Measurements from ENCODE around the gene RPH3AL. TPM values are rescaled to one million over a fixed set of nuclear protein-coding genes. Genes with fewer than 3 reads are reported as not detected.

The RPH3AL gene
- total and polyA plus RNA-seq, 2 of the 8 experiments (the other 6 are each of a cell fraction or from before 2014, with no cell fraction given) = 5.6 to 5.8 TPM

DNA sequence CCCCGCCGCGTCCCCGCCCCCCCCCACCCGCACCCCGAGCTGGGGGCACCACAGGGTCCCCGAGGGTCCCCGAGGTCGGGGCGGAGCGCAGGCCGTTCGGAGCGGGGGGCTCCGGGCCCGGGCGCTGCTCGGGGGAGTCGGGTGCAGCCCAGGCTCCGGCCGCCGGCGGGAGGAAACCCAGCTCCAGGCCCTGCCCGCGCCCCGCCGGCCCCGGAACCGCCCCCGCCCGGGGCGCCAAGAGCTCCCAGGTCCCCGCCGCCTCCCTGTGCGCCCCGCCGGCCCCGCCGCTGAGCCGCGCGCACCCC, 33.2 kb upstream of the RPH3AL start:
- no peak overlapping the region for H2BK12ac ChIP-seq (ENCODE audit: low read depth, low read length)
- no peak overlapping the region for H2BK20ac ChIP-seq (ENCODE audit: low read length)
- H4K5ac ChIP-seq (ENCODE audit: insufficient read length, low read depth, low read length) = no peak overlapping the region
- FAIRE-seq (no peak), DNase-seq (ENCODE audit: low read depth in 1 of 2, low spot score in 2 of 2) (no peak)
- peaks cover 7% of the 10 kb centered on the region; the same call in 1 of the 2 replicates for H3K23me2 ChIP-seq (ENCODE audit: low read depth, low read length)
- H2BK5ac ChIP-seq (ENCODE audit: low read depth, low read length) = no peak overlapping the region
- H3K79me2 ChIP-seq (ENCODE audit: control insufficient read depth in 1 of 2, insufficient read depth in 2 of 2, low read length in 2 of 2) = no peaks in the 10 kb centered on the region
- H4K20me1 ChIP-seq (replicated peaks in 1 of 2; ENCODE audit: control insufficient read depth in 1 of 2, insufficient read depth in 2 of 2, low read length in 2 of 2) = no peaks in the 10 kb centered on the region
- no peaks in the 10 kb centered on the region for H3K79me1 ChIP-seq (ENCODE audit: low read depth, low read length)
- H3K14ac ChIP-seq (ENCODE audit: insufficient read length) = no peak overlapping the region
- H4K91ac ChIP-seq (replicated peaks; ENCODE audit: insufficient read length, low read length) = no peak overlapping the region
- no peak overlapping the region for H3K23ac ChIP-seq (ENCODE audit: insufficient read length)
- H2AFZ ChIP-seq (ENCODE audit: low read length) = no peak overlapping the region
- TF ChIP-seq ASH2L (IDR thresholded peaks at IDR 0.05; ENCODE audit: low read length) (no peak), SUZ12 (IDR thresholded peaks at IDR 0.05; ENCODE audit: low read length) (no peak), EP300 (IDR thresholded peaks at IDR 0.05; ENCODE audit: borderline replicate concordance in 1 of 2, low read depth in 2 of 2, low read length in 2 of 2) (no peak), NANOG (IDR thresholded peaks at IDR 0.05; ENCODE audit: insufficient read depth, low read depth, low read length, poor library complexity, severe bottlenecking) (no peak)
- TF ChIP-seq, protein P1, sequence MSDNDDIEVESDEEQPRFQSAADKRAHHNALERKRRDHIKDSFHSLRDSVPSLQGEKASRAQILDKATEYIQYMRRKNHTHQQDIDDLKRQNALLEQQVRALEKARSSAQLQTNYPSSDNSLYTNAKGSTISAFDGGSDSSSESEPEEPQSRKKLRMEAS (IDR thresholded peaks at IDR 0.05) = no peak
- no peak overlapping the region for H3K56ac ChIP-seq (replicated peaks; ENCODE audit: insufficient read length, low read depth, low read length)
- no peak overlapping the region for H4K8ac ChIP-seq (ENCODE audit: extremely low read depth, insufficient read depth, low read length)
- H3K9ac ChIP-seq (replicated peaks in 1 of 4; ENCODE audit: extremely low read depth in 1 of 4, low read depth in 3 of 4, low read length in 3 of 4) = no peak overlapping the region
- H3K27ac ChIP-seq (ENCODE audit: low read depth, low read length) = no peak overlapping the region
- H2BK120ac ChIP-seq (replicated peaks; ENCODE audit: low read depth, low read length) = no peak overlapping the region
- peaks cover 5 to 26% (median 18%) of the 10 kb centered on the region in 4 experiments; a peak in 6 of 7 replicates for H3K4me1 ChIP-seq (replicated peaks in 1 of 4; ENCODE audit: control insufficient read depth in 3 of 4, insufficient read depth in 4 of 4, low read length in 3 of 4)
- no peak overlapping the region for H2AK5ac ChIP-seq (ENCODE audit: low read depth, low read length)
- no peaks in the 10 kb centered on the region for H3K36me3 ChIP-seq (ENCODE audit: control insufficient read depth in 2 of 4, insufficient read depth in 4 of 4, low read length in 3 of 4)
- peaks cover 0 to 5% of the 10 kb centered on the region in 2 experiments; a peak in 1 of 4 replicates for H3K9me3 ChIP-seq (ENCODE audit: insufficient read depth in 2 of 2, low read depth in 1 of 2, low read length in 1 of 2)
- H3K27me3 ChIP-seq (replicated peaks in 1 of 4; ENCODE audit: control insufficient read depth in 3 of 4, extremely low read depth in 1 of 4, insufficient read depth in 3 of 4, low read length in 3 of 4) = peaks cover 9 to 24% (median 22%) of the 10 kb centered on the region in 4 experiments
- POLR2A ChIA-PET (ENCODE audit: partially characterized antibody) = no interaction called here
- no peak overlapping the region for H3K18ac ChIP-seq (ENCODE audit: extremely low read depth, low read length)
- no CpG with 5 or more reads among the region's 42 CpGs for WGBS, 2 experiments (ENCODE audit: extremely low coverage in 1 of 2, insufficient coverage in 1 of 2, insufficient read length in 1 of 2, insufficient replicate concordance in 2 of 2, low coverage in 1 of 2, low lambda C conversion rate in 2 of 2, missing lambda C conversion rate in 1 of 2)
- CTCF ChIA-PET (ENCODE audit: partially characterized antibody) = interaction anchor here (0.7 to 2.2 kb wide), 8 partner anchors 10 to 315 kb away, joined by 3 to 8 read pairs (median 5); no protein-coding TSS in a partner anchor
- H3K4me3 ChIP-seq (ENCODE audit: extremely low read depth in 1 of 4, insufficient read depth in 2 of 4, low read depth in 3 of 4, low read length in 4 of 4) = peak overlapping the region in 2 of 4 experiments; percentile 23 to 58; a peak in 3 of 8 replicates
- H3K4ac ChIP-seq (replicated peaks; ENCODE audit: insufficient read length, low read depth, low read length) = no peak overlapping the region
- peak overlapping the region; percentile 56 to 61; a peak in 3 of 4 replicates for H3K4me2 ChIP-seq (ENCODE audit: insufficient read depth in 1 of 2, low read depth in 2 of 2, low read length in 2 of 2)
- H2BK15ac ChIP-seq (ENCODE audit: low read length) = no peak overlapping the region

Measured in H1 (cell line).